LNCaP clone FGC (cell line): ENCODE measurements around the gene TNIP3.

ENCODE experiments used
- DNase-seq: peaks from one replicate; pipeline ENCODE4 v3.0.0-alpha.2; 2011; ENCODE audit warnings: low read depth
- H3K4me3 ChIP-seq: 2 replicates; pipeline ENCODE4 v1.5.1; 2011; ENCODE audit warnings: mild to moderate bottlenecking, low read depth, low read length, control low read depth
- TF ChIP-seq, protein P1 (sequence below): IDR thresholded peaks from 2 replicates; pipeline ENCODE4 v1.5.1; 2012; ENCODE audit warnings: mild to moderate bottlenecking; ENCODE audit not compliant: control insufficient read depth, insufficient read depth; ENCODE audit errors: extremely low read depth

Gene TNIP3

DNA sequence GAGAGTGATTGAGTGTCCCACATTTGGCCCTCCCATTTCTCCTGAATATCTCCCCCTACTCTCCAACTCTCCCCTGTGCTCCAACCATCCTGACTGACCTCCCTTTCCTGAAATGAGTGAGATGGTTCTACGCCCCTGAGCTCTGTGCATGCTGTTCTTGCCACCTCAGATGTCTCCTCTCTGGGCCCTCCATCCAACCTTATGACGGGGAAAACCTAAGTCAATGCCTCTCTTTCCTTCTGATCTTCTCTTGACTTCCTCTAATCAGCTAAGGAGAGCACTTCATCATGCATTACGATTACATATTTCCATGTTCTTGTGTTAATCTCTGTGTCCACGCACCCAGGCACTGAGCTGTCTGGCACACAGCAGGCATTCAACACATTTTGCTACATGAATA lies 1.1 kb upstream of the TNIP3 start:
- no peak for DNase-seq
- no peak overlapping the region for H3K4me3 ChIP-seq
- TF ChIP-seq, protein P1, sequence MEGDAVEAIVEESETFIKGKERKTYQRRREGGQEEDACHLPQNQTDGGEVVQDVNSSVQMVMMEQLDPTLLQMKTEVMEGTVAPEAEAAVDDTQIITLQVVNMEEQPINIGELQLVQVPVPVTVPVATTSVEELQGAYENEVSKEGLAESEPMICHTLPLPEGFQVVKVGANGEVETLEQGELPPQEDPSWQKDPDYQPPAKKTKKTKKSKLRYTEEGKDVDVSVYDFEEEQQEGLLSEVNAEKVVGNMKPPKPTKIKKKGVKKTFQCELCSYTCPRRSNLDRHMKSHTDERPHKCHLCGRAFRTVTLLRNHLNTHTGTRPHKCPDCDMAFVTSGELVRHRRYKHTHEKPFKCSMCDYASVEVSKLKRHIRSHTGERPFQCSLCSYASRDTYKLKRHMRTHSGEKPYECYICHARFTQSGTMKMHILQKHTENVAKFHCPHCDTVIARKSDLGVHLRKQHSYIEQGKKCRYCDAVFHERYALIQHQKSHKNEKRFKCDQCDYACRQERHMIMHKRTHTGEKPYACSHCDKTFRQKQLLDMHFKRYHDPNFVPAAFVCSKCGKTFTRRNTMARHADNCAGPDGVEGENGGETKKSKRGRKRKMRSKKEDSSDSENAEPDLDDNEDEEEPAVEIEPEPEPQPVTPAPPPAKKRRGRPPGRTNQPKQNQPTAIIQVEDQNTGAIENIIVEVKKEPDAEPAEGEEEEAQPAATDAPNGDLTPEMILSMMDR: no peak

DNA sequence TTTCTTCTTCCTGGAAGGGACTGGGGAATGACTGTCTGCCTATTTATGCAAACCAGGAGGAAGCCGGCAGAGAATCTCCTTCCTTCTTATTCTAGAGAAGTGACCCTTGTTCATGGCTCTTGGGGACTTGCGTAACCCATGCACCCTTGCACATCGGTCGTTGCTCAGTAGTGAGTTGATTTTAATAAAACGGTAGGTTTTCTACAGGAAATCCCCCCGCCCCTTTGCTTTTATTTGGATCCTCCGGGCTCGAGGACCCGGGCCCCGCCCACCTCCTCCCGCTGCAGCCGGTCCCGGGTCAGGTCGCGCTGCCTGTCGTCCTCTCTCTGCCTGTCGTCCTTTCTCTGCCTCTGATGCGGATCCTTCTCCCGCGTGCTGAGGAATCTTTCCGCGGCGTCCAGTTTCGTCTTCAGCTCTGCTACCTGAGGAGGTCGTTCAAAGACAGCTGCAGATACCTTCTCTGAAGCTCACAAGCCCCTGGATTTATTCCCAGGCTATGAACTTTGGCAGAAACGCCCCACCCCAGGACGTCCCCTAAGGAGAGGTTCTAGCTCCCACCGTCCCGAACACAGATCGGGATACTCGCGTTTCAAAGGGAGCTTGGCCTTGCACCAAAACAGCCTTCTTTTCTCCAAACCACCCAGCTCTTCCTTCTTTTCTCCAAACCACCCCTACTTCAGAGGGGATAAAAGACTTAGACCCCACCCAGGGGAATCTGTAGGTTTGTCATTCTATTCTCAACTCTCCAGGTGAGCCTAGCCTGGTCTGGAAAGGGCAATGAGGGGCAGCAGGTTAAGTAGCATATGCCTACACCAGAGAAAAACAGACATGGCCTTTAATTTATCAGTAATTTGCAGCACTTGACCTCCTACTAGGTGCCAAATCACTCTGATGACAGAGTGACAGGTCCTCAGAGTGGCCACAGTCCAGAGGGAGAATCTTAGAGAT lies 7.0 kb downstream of the TNIP3 start:
- TF ChIP-seq, protein P1: no peak
- no peak for DNase-seq
- no peak overlapping the region for H3K4me3 ChIP-seq

DNA sequence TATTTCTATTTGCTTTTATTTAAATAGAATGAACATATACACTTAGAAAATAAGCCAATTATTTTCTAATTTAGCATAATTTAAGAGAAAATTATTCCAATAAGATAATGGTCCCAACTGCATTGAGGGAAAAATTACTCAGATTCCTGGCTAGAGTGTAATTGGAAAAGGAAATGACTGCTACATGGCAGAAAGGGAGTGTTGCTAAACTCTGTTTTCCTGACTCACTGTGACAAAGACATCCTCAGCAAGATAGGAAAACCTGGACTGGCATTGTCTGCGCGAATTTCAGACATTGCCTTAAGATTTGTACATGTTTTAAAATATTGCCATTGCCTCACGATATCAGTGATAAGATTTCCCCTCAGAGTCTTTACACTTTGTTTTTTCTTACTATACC lies 8.2 kb downstream of the TNIP3 start:
- DNase-seq: no peak
- H3K4me3 ChIP-seq: no peak overlapping the region
- TF ChIP-seq, protein P1: no peak

DNA sequence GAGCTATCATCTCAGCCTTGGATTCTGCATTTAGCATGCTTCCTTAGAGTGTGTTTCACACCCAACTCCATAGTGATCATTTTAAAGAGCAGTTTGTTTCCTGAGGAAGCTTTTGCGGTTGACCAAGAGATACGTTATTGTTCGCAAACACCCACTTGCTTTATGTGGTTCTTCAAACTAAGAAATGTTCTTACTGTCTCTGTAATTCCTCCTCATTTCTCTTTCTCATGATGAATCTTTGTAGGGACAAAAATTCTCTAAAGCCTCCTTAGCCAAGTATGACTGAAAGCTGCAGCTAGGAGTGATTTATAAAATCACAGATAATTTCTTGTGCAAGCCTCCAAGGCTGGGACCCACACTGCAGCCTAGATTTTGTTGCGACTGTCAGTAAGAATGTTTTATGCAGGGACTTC lies 10.0 kb downstream of the TNIP3 start:
- TF ChIP-seq, protein P1: no peak
- no peak overlapping the region for H3K4me3 ChIP-seq
- DNase-seq: no peak

DNA sequence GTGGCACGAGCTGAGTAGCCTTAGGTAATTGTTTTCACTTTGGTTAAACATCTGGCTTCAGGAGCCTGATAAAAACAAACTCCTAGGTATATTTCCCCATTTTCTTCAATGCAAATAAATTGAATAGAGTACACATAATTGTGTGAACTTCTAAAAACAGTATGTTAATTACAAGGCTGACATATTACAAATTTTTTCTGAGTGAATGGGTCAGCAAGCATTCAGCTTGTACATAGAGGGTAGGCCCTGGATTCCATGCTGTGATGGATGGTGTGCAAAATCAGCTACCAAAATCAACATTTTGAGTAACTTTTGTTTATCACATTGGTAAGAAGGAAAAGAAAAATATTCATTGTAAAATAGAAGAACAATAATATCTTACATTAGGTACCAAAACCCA lies 12.2 kb downstream of the TNIP3 start:
- no peak overlapping the region for H3K4me3 ChIP-seq
- no peak for DNase-seq
- TF ChIP-seq, protein P1: no peak

DNA sequence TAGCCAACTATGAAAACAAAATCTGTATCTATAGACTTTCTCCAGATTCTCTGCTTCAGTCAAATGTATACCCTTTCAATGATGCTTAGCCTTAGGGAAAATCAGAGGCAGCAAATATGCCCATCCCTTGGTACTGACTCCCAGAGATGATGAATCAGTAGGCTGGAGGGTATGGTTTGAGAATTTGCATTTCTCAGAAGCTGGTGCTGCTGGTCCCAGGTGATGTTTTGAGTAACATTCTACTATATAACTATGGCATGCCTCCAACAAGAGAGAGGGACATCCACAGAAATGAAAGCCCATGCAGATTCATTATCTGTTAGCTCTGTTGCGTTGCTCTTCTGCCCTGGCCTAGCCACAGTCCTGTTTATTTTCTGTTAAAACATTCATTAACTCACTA lies 13.6 kb downstream of the TNIP3 start:
- no peak overlapping the region for H3K4me3 ChIP-seq
- DNase-seq: no peak
- TF ChIP-seq, protein P1: no peak

DNA sequence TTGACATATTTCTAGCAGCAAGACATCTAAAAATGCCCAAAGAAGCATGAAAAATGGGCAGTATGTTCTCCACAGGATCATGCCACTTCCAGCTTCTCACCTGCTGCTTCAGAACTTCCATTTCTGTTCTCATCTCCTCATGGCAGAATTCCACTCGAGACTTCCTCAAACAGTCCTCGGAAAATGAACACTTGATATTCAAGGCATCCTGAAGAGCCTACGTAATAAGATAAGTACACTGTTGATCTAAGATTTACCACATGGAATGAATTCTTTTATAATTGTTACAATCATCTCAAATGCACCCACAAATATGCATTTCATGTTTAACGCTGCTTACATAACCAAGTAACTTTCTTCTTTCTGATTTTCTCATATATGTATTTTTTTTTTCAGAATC lies 14.1 kb downstream of the TNIP3 start:
- H3K4me3 ChIP-seq: no peak overlapping the region
- DNase-seq: no peak
- TF ChIP-seq, protein P1: no peak
